GM12878 (cell line): ENCODE results near the gene PI16. TPM values are rescaled to one million over a fixed set of nuclear protein-coding genes. Genes with fewer than 3 reads are reported as not detected.
A peak's percentile ranks its signal among the peaks of the same experiment; 100 is the strongest.

Experiments used
- ATAC-seq: fragments of 200-7000 bp; cut with Tn5 transposase; 3 replicates; pipeline ENCODE4 v1.9.1; 2020; ENCODE audit warnings: mild to moderate bottlenecking, moderate library complexity
- BruUV-seq: library from RNA; stranded (reverse); fragments of 400-500 nt; replicated peaks from 2 replicates; lab custom pipeline; 2021; lab: Mats Ljungman, UMichigan
- CTCF ChIA-PET: fragments of 300-600 bp; sonication (Branson Sonifier 250); formaldehyde crosslinking; extraction: SDS; loops from one replicate; lab custom pipeline; 2021; ENCODE audit warnings: inconsistent platforms; lab: Yijun Ruan, JAX
- POLR2A ChIA-PET: fragments of 350-600 bp; formaldehyde crosslinking; extraction: SDS; loops from one replicate; lab custom pipeline; 2021; ENCODE audit warnings: inconsistent platforms; lab: Charles Lee
- RAD21 ChIA-PET: fragments of 300-600 bp; sonication (Branson Sonifier 250); formaldehyde crosslinking; loops from one replicate; lab custom pipeline; 2023; ENCODE audit warnings: antibody characterized with exemption; ENCODE audit not compliant: unreplicated experiment; lab: Charles Lee
- SMC1A ChIA-PET: fragments of 300-600 bp; sonication (Branson Sonifier 250); formaldehyde crosslinking; loops from one replicate; lab custom pipeline; 2023; ENCODE audit not compliant: unreplicated experiment, uncharacterized antibody; lab: Charles Lee
- DNase-seq: peaks from one replicate; pipeline ENCODE4 v3.0.0-alpha.2; 2011; ENCODE audit warnings: low read depth, low spot score
- FAIRE-seq: peaks from 3 replicates; lab custom pipeline; 2011; peaks lifted over from hg19 to GRCh38; lab: Jason Lieb, UNC
- H2AFZ ChIP-seq: 2 replicates; pipeline ENCODE4 v1.6.0; 2011; ENCODE audit warnings: low read depth, low read length, control low read depth; ENCODE audit not compliant: control insufficient read depth
- H3K27ac ChIP-seq: 2 replicates; pipeline ENCODE4 v1.5.1; 2011; ENCODE audit warnings: control low read depth; ENCODE audit not compliant: control insufficient read depth, insufficient read depth
- H3K27me3 ChIP-seq, 2 experiments: replicated peaks in 1 of 2; 2 replicates each; pipeline versions ENCODE4 v1.6.0 to v1.6.1; 2011; ENCODE audit warnings: low read length in 1 of 2; ENCODE audit not compliant: control insufficient read depth in 2 of 2, insufficient read depth in 2 of 2
- H3K36me3 ChIP-seq, 2 experiments: 2 replicates each; pipeline ENCODE4 v1.5.1; 2011; ENCODE audit warnings: low read length in 1 of 2; ENCODE audit not compliant: control insufficient read depth in 2 of 2, insufficient read depth in 2 of 2
- H3K4me1 ChIP-seq: 2 replicates; pipeline ENCODE4 v1.6.1; 2011; ENCODE audit warnings: mild to moderate bottlenecking, low read length, moderate library complexity, mixed read lengths; ENCODE audit not compliant: control insufficient read depth, insufficient read depth
- H3K4me2 ChIP-seq: 2 replicates; pipeline ENCODE4 v1.6.0; 2011; ENCODE audit warnings: control low read depth; ENCODE audit not compliant: control insufficient read depth, insufficient read depth
- H3K4me3 ChIP-seq: fragments of 200-600 bp; sonication (generic); 2 replicates; pipeline ENCODE4 v1.5.1; 2016
- H3K79me2 ChIP-seq: 2 replicates; pipeline ENCODE4 v1.6.0; 2011; ENCODE audit warnings: low read length; ENCODE audit not compliant: control insufficient read depth, insufficient read depth
- H3K9ac ChIP-seq: 2 replicates; pipeline ENCODE4 v1.8.0; 2011; ENCODE audit warnings: low read length, control low read depth, mixed read lengths; ENCODE audit not compliant: control insufficient read depth, insufficient read depth
- H3K9me3 ChIP-seq: replicated peaks from 3 replicates; pipeline ENCODE4 v1.5.1; 2011; ENCODE audit warnings: mild to moderate bottlenecking, low read length; ENCODE audit not compliant: control insufficient read depth, insufficient read depth
- H4K20me1 ChIP-seq: 2 replicates; pipeline ENCODE4 v1.6.0; 2011; ENCODE audit not compliant: control insufficient read depth, insufficient read depth
- CBX3 ChIP-seq: fragments of 200-600 bp; sonication (generic); IDR thresholded peaks from 2 replicates; pipeline ENCODE4 v1.6.1; 2016; ENCODE audit warnings: low read depth, borderline replicate concordance
- CREB1 ChIP-seq: IDR thresholded peaks from 2 replicates; pipeline ENCODE4 v1.6.1; 2012; ENCODE audit warnings: low read depth, mild to moderate bottlenecking, inconsistent platforms
- CREM ChIP-seq: IDR thresholded peaks from 2 replicates; pipeline ENCODE4 v1.6.1; 2014; ENCODE audit warnings: antibody characterized with exemption, low read depth
- EP300 ChIP-seq, 2 experiments: fragments of 150-350 bp in 1 of 2; IDR thresholded peaks; 2 replicates each; pipeline ENCODE4 v1.6.1; 2011 to 2012; ENCODE audit warnings: low read depth in 2 of 2, low read length in 2 of 2, borderline replicate concordance in 1 of 2, improper control_type of control experiment in 1 of 2, inconsistent platforms in 1 of 2; ENCODE audit not compliant: control insufficient read depth in 1 of 2
- ETV6 ChIP-seq, 2 experiments: fragments of 450-650 bp in 1 of 2; IDR thresholded peaks in 1 of 2; conservative IDR thresholded peaks in 1 of 2; 2 replicates each; pipeline ENCODE4 v1.6.1; 2014; ENCODE audit warnings: antibody characterized with exemption in 1 of 2, borderline replicate concordance in 1 of 2, low read depth in 1 of 2, mild to moderate bottlenecking in 1 of 2, moderate library complexity in 1 of 2
- EZH2 ChIP-seq: IDR thresholded peaks from 2 replicates; pipeline ENCODE4 v1.6.1; 2012; ENCODE audit warnings: low read depth, mild to moderate bottlenecking, control low read depth, inconsistent platforms, low read length, borderline replicate concordance; ENCODE audit not compliant: control insufficient read depth
- IKZF2 ChIP-seq, 2 experiments: fragments of 450-650 bp; IDR thresholded peaks; 2 replicates each; pipeline ENCODE4 v1.6.1; 2017; ENCODE audit warnings: mild to moderate bottlenecking in 2 of 2, moderate library complexity in 2 of 2
- IRF4 ChIP-seq: IDR thresholded peaks from 2 replicates; pipeline ENCODE4 v1.6.1; 2011; ENCODE audit warnings: low read depth, low read length
- MTA2 ChIP-seq: fragments of 450-650 bp; IDR thresholded peaks from 2 replicates; pipeline ENCODE4 v1.6.1; 2016; ENCODE audit warnings: low read depth, mild to moderate bottlenecking, moderate library complexity
- NFYB ChIP-seq: IDR thresholded peaks from 2 replicates; pipeline ENCODE4 v1.6.1; 2011; ENCODE audit warnings: low read depth, mild to moderate bottlenecking, low read length, improper control_type of control experiment, moderate library complexity; ENCODE audit not compliant: insufficient read depth
- PKNOX1 ChIP-seq: fragments of 450-650 bp; IDR thresholded peaks from 2 replicates; pipeline ENCODE4 v1.6.1; 2016; ENCODE audit warnings: mild to moderate bottlenecking
- PML ChIP-seq: IDR thresholded peaks from 2 replicates; pipeline ENCODE4 v1.6.1; 2012; ENCODE audit warnings: low read length, inconsistent platforms
- REST ChIP-seq: IDR thresholded peaks from 2 replicates; pipeline ENCODE4 v1.6.1; 2012; ENCODE audit warnings: mild to moderate bottlenecking, low read depth, low read length
- SRF ChIP-seq, 2 experiments: IDR thresholded peaks; 2 replicates each; pipeline ENCODE4 v1.6.1; 2011; ENCODE audit warnings: low read depth in 2 of 2, low read length in 2 of 2, mild to moderate bottlenecking in 1 of 2, moderate library complexity in 1 of 2
- TBL1XR1 ChIP-seq: IDR thresholded peaks from 2 replicates; pipeline ENCODE4 v1.6.1; 2012; ENCODE audit warnings: low read depth, low read length, improper control_type of control experiment
- WGBS: methylation state at CpG from one replicate; pipeline ENCODE4 v1.1.6; 2016; ENCODE audit warnings: low lambda C conversion rate; ENCODE audit not compliant: insufficient replicate concordance, insufficient coverage; ENCODE audit errors: missing lambda C conversion rate; 5-methylcytosine and 5-hydroxymethylcytosine counted together
- in situ Hi-C: fragments of 300-500 bp; cut with MboI; formaldehyde crosslinking; loops from 9 replicates; pipeline ENCODE4 v1.14.3; 2018; ENCODE audit warnings: mixed read lengths
- intact Hi-C: fragments of 100-400 bp; cut with micrococcal nuclease; formaldehyde crosslinking; loops from one replicate; pipeline ENCODE4 v1.14.2; 2022; ENCODE audit not compliant: unreplicated experiment
- polyA plus RNA-seq, 11 experiments: library from polyadenylated mRNA; depleted of rRNA in 4 of 11; unstranded in 6 of 11; stranded (reverse) in 5 of 11; fragments of >200 nt; fragmentation: Nextera tagmentation in 4 of 11; fragmentation: Illumina TruSeq in 1 of 11; extraction: Ambion mirVana in 4 of 11; extraction: Trizol in 1 of 11; gene quantifications; 1 replicate in 1 of 11; 2 replicates in 10 of 11; pipeline versions ENCODE4 v1.2.1 to v1.2.3, GENCODE V29; 2011 to 2016; ENCODE audit warnings: inconsistent platforms in 2 of 11, missing spikeins in 2 of 11, low read depth in 1 of 11
- total RNA-seq, 4 experiments: library from RNA; depleted of rRNA in 3 of 4; stranded (reverse); fragments of >200 nt in 3 of 4; fragmentation: Illumina TruSeq in 1 of 4; extraction: Trizol in 1 of 4; gene quantifications; 2 replicates each; pipeline versions ENCODE4 v1.2.1 to v1.2.3, GENCODE V29; 2013 to 2021

The PI16 gene
- total and polyA plus RNA-seq, 10 of the 15 experiments (the other 5 are each of a cell fraction or from before 2014, with no cell fraction given): 0.08 to 0.12 TPM; not detected in 8

- TF ChIP-seq REST: no peak
- TF ChIP-seq PML: no peak
- no peak for TF ChIP-seq EZH2
- no peak for TF ChIP-seq CBX3
- TF ChIP-seq IRF4: no peak
- TF ChIP-seq, all 136 proteins: peak for 0
Observed at GRCh38 chr6:36983538-36983937, 29.0 kb downstream of the PI16 start (continued).

- DNase-seq: no peak
- Histone ChIP-seq H3K27ac (peak overlapping the region; percentile 90), H3K27me3 (no peaks in the 10 kb centered on the region; a peak in 1 of 4 replicates), H3K9me3 (no peaks in the 10 kb centered on the region), H3K4me2 (peak overlapping the region; percentile 85), H3K4me1 (peaks cover 9% of the 10 kb centered on the region), H3K9ac (peak overlapping the region; percentile 94), H3K36me3 (peaks cover 2 to 8% of the 10 kb centered on the region in 2 experiments; a peak in 3 of 4 replicates), H3K4me3 (peak overlapping the region; percentile 93), H3K79me2 (peaks cover 63% of the 10 kb centered on the region), H2AFZ (no peak overlapping the region), H4K20me1 (peaks cover 13% of the 10 kb centered on the region)
- RAD21 ChIA-PET: interaction anchor here (0.6 to 1.0 kb wide), 2 partner anchors 22 to 33 kb away, joined by 3 to 6 read pairs; no protein-coding TSS in a partner anchor
- in situ Hi-C loops: no loop called here
- BruUV-seq: no TSS peak
- intact Hi-C loops: no loop called here
- CTCF ChIA-PET: interaction anchor here (1.0 to 1.2 kb wide), 5 partner anchors 22 to 187 kb away, joined by 3 to 9 read pairs (median 3); no protein-coding TSS in a partner anchor
- SMC1A ChIA-PET: interaction anchor here (0.8 to 5.0 kb wide), 7 partner anchors 17 to 224 kb away, joined by 3 to 32 read pairs (median 3); partner anchors contain the start of gene C6orf89
- 11% methylated on average over 19 of the region's 19 CpGs for WGBS
- ATAC-seq: peak; percentile 32
- peak; percentile 59 for FAIRE-seq
- POLR2A ChIA-PET: interaction anchor here (1.0 to 4.9 kb wide), 5 partner anchors 10 to 109 kb away, joined by 3 to 74 read pairs (median 6); partner anchors contain the start of genes C6orf89 and FGD2
- peak; percentile 23 to 39; a peak in 1 of 4 replicates for TF ChIP-seq IKZF2 (IDR thresholded peaks at IDR 0.05)
- TF ChIP-seq SRF (IDR thresholded peaks at IDR 0.05; ENCODE audit: low read depth in 2 of 2, low read length in 2 of 2): 0 out of 4 replicates have a peak, but pooled peaks of 1 of the 2 experiments have one; percentile 33
- 0 out of 4 replicates have a peak, but pooled peaks of 1 of the 2 experiments have one; percentile 23 for TF ChIP-seq EP300 (IDR thresholded peaks at IDR 0.05; ENCODE audit: borderline replicate concordance in 1 of 2, control insufficient read depth in 1 of 2, low read depth in 2 of 2, low read length in 2 of 2)
- peak; percentile 11; the same call in 1 of the 2 replicates for TF ChIP-seq PKNOX1
- TF ChIP-seq ETV6 (conservative IDR thresholded peaks at IDR 0.05 in 1 of 2, IDR thresholded peaks at IDR 0.05 in 1 of 2; ENCODE audit: borderline replicate concordance in 1 of 2, low read depth in 1 of 2): no peak
- TF ChIP-seq TBL1XR1: peak; percentile 57; the same call in 1 of the 2 replicates
- TF ChIP-seq NFYB: no peak
- TF ChIP-seq CREM: peak; percentile 78; the same call in 1 of the 2 replicates
- TF ChIP-seq MTA2: 0 out of 2 replicates have a peak, but pooled peaks have one; percentile 34
- peak; percentile 86 for TF ChIP-seq CREB1
Observed at GRCh38 chr6:36984581-36985416, 30.3 kb downstream of the PI16 start.
